Right atrium auricular region (tissue), 2 donors: ENCODE results near the gene GRIK4. TPM values are rescaled to one million over a fixed set of nuclear protein-coding genes. Genes with fewer than 3 reads are reported as not detected.

ENCODE experiments used
- DNase-seq: peaks from one replicate; pipeline ENCODE4 v3.0.0-alpha.2; 2019; ENCODE audit warnings: low spot score
- H3K27ac ChIP-seq, 2 donors: fragments of 200-600 bp; sonication (generic); 1 replicate in 1 of 2; 2 replicates in 1 of 2; pipeline ENCODE4 v1.5.1; 2016 to 2019
- H3K27me3 ChIP-seq, 2 donors: fragments of 200-600 bp; sonication (generic); one replicate each; pipeline versions ENCODE4 v1.5.1 to v1.6.0; 2017 to 2019
- H3K36me3 ChIP-seq: fragments of 200-600 bp; sonication (generic); one replicate; pipeline ENCODE4 v1.5.1; 2016
- H3K4me1 ChIP-seq, 2 donors: fragments of 200-600 bp; sonication (generic); one replicate each; pipeline versions ENCODE4 v1.5.1 to v1.6.0; 2017 to 2019
- H3K4me3 ChIP-seq, 2 donors: fragments of 200-600 bp; sonication (generic); 1 replicate in 1 of 2; 2 replicates in 1 of 2; pipeline ENCODE4 v1.5.1; 2017 to 2019; ENCODE audit warnings: mild to moderate bottlenecking in 1 of 2, moderate library complexity in 1 of 2
- H3K9me3 ChIP-seq, 2 donors: fragments of 200-600 bp; sonication (generic); one replicate each; pipeline ENCODE4 v1.5.1; 2019
- total RNA-seq, 2 donors: library from RNA; depleted of rRNA; stranded (reverse); fragments of >200 nt; gene quantifications; one replicate each; pipeline ENCODE4 v1.1.0, GENCODE V29; 2016
- TF ChIP-seq, protein P1 (sequence below), 2 donors: fragments of 200-600 bp; sonication (generic); IDR thresholded peaks; one replicate each; pipeline ENCODE4 v1.5.1; 2019; ENCODE audit warnings: antibody characterized with exemption in 2 of 2

GRIK4 gene
- total RNA-seq, 2 donors from 2014 or later: 0.04 to 0.30 TPM

- Histone ChIP-seq H3K36me3 (no peaks in the 10 kb centered on the region), H3K9me3 (no peaks in the 10 kb centered on the region), H3K4me1 (no peaks in the 10 kb centered on the region), H3K4me3 (no peak overlapping the region), H3K27me3 (no peaks in the 10 kb centered on the region), H3K27ac (no peak overlapping the region)
- DNase-seq: no peak
- TF ChIP-seq, protein P1, sequence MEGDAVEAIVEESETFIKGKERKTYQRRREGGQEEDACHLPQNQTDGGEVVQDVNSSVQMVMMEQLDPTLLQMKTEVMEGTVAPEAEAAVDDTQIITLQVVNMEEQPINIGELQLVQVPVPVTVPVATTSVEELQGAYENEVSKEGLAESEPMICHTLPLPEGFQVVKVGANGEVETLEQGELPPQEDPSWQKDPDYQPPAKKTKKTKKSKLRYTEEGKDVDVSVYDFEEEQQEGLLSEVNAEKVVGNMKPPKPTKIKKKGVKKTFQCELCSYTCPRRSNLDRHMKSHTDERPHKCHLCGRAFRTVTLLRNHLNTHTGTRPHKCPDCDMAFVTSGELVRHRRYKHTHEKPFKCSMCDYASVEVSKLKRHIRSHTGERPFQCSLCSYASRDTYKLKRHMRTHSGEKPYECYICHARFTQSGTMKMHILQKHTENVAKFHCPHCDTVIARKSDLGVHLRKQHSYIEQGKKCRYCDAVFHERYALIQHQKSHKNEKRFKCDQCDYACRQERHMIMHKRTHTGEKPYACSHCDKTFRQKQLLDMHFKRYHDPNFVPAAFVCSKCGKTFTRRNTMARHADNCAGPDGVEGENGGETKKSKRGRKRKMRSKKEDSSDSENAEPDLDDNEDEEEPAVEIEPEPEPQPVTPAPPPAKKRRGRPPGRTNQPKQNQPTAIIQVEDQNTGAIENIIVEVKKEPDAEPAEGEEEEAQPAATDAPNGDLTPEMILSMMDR (IDR thresholded peaks at IDR 0.05): no peak
Observed at GRCh38 chr11:120818097-120818496, 306.5 kb downstream of the GRIK4 start.

- no peaks in the 10 kb centered on the region for H3K27me3 ChIP-seq
- no peaks in the 10 kb centered on the region for H3K36me3 ChIP-seq
- TF ChIP-seq, protein P1 (IDR thresholded peaks at IDR 0.05): no peak
- H3K4me1 ChIP-seq: no peaks in the 10 kb centered on the region
- no peaks in the 10 kb centered on the region for H3K9me3 ChIP-seq
- H3K4me3 ChIP-seq: no peak overlapping the region
- no peak for DNase-seq
- no peak overlapping the region for H3K27ac ChIP-seq
Observed at GRCh38 chr11:120819003-120819402, 307.5 kb downstream of the GRIK4 start.

DNA sequence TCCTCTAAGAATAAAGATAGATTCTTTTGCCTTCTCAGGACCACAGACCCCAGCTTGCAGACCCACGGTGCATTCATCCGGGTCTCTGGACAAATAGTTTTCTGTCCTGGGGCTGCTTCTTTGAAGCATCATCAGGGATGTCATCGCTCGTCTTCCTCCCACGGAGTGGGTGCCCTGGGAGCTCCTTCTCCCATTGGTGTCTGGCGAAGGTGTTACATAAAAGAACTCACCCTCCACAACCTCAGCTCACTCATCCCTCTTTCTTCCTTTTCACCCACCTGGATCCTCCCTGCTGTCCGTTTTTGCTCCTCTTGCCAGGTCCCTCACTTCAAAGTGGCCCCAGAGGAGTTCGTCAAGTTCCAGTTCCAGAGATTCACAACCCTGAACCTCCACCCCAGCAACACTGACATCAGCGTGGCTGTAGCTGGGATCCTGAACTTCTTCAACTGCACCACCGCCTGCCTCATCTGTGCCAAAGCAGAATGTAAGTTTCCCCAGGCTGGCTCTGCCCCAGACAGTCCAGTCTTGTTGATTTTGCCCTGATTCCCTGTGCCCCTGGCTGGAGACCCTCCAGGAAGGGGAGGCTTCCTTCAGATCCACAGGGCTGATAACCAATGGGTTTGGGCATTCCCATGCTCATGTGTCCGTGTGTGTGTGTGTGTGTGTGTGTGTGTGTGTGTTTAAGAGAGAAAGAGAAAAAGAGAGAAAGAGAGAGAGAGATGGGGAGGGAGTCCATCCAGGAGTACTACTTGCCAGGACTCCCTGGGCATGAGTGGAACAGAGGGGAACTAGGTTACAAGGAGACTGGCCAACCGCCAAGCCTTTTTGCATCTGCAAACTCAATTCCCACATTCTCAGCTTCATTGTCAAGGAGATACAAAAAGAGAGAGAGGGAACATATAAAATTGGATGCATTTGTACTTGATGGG, 308.2 kb downstream of the GRIK4 start:
- Histone ChIP-seq H3K9me3 (no peaks in the 10 kb centered on the region), H3K27me3 (no peaks in the 10 kb centered on the region), H3K4me3 (no peak overlapping the region), H3K36me3 (no peaks in the 10 kb centered on the region), H3K4me1 (no peaks in the 10 kb centered on the region), H3K27ac (no peak overlapping the region)
- DNase-seq: no peak
- TF ChIP-seq, protein P1 (IDR thresholded peaks at IDR 0.05): no peak

- Histone ChIP-seq H3K4me1 (no peaks in the 10 kb centered on the region), H3K4me3 (no peak overlapping the region), H3K9me3 (no peaks in the 10 kb centered on the region), H3K27ac (no peak overlapping the region), H3K27me3 (no peaks in the 10 kb centered on the region), H3K36me3 (no peaks in the 10 kb centered on the region)
- TF ChIP-seq, protein P1 (IDR thresholded peaks at IDR 0.05): no peak
- no peak for DNase-seq
Observed at GRCh38 chr11:120823159-120823558, 311.6 kb downstream of the GRIK4 start.

- Histone ChIP-seq H3K9me3 (no peaks in the 10 kb centered on the region), H3K4me1 (no peaks in the 10 kb centered on the region), H3K27ac (no peak overlapping the region), H3K27me3 (no peaks in the 10 kb centered on the region), H3K36me3 (no peaks in the 10 kb centered on the region), H3K4me3 (no peak overlapping the region)
- no peak for DNase-seq
- TF ChIP-seq, protein P1 (IDR thresholded peaks at IDR 0.05): no peak
Observed at GRCh38 chr11:120824242-120824641, 312.7 kb downstream of the GRIK4 start.
